ENCODE data around the gene ATP6V0E2. TPM values are rescaled to one million over a fixed set of nuclear protein-coding genes. Genes with fewer than 3 reads are reported as not detected.

Gene ATP6V0E2
- total RNA-seq, 1 donor = 30.0 TPM

- no peaks in the 10 kb centered on the region for H3K9me3 ChIP-seq (ENCODE audit: low read depth, low read length)
- no peaks in the 10 kb centered on the region for H3K27me3 ChIP-seq (ENCODE audit: insufficient read depth, low read length)
- no peak overlapping the region for H3K4me3 ChIP-seq (ENCODE audit: low read length)
- peaks cover 81% of the 10 kb centered on the region for H3K4me1 ChIP-seq (ENCODE audit: insufficient read depth, low read length)
Measured at GRCh38 chr7:149866139-149866778, 7.5 kb upstream of the ATP6V0E2 start.

- Histone ChIP-seq H3K27me3 (ENCODE audit: insufficient read depth, low read length) (no peaks in the 10 kb centered on the region), H3K9me3 (ENCODE audit: low read depth, low read length) (no peaks in the 10 kb centered on the region), H3K4me3 (ENCODE audit: low read length) (no peak overlapping the region), H3K4me1 (ENCODE audit: insufficient read depth, low read length) (peaks cover 86% of the 10 kb centered on the region)
Measured at GRCh38 chr7:149866779-149867447, 6.9 kb upstream of the ATP6V0E2 start.

GRCh38 chr7:149867762-149868622, 5.8 kb upstream of the ATP6V0E2 start:
- Histone ChIP-seq H3K4me3 (ENCODE audit: low read length) (no peak overlapping the region), H3K9me3 (ENCODE audit: low read depth, low read length) (no peaks in the 10 kb centered on the region), H3K4me1 (ENCODE audit: insufficient read depth, low read length) (peaks cover 97% of the 10 kb centered on the region), H3K27me3 (ENCODE audit: insufficient read depth, low read length) (no peaks in the 10 kb centered on the region)

- H3K9me3 ChIP-seq (ENCODE audit: low read depth, low read length) = no peaks in the 10 kb centered on the region
- no peak overlapping the region for H3K4me3 ChIP-seq (ENCODE audit: low read length)
- no peaks in the 10 kb centered on the region for H3K27me3 ChIP-seq (ENCODE audit: insufficient read depth, low read length)
- peaks cover 96% of the 10 kb centered on the region for H3K4me1 ChIP-seq (ENCODE audit: insufficient read depth, low read length)
Measured at GRCh38 chr7:149868623-149869290, 5.0 kb upstream of the ATP6V0E2 start.

GRCh38 chr7:149869291-149869650, 4.5 kb upstream of the ATP6V0E2 start:
- no peaks in the 10 kb centered on the region for H3K27me3 ChIP-seq (ENCODE audit: insufficient read depth, low read length)
- peaks cover 96% of the 10 kb centered on the region for H3K4me1 ChIP-seq (ENCODE audit: insufficient read depth, low read length)
- no peaks in the 10 kb centered on the region for H3K9me3 ChIP-seq (ENCODE audit: low read depth, low read length)
- no peak overlapping the region for H3K4me3 ChIP-seq (ENCODE audit: low read length)

GRCh38 chr7:149869867-149870266, 3.9 kb upstream of the ATP6V0E2 start:
- Histone ChIP-seq H3K4me1 (ENCODE audit: insufficient read depth, low read length) (peaks cover 96% of the 10 kb centered on the region), H3K27me3 (ENCODE audit: insufficient read depth, low read length) (no peaks in the 10 kb centered on the region), H3K9me3 (ENCODE audit: low read depth, low read length) (no peaks in the 10 kb centered on the region), H3K4me3 (ENCODE audit: low read length) (no peak overlapping the region)

GRCh38 chr7:149870274-149870673, 3.5 kb upstream of the ATP6V0E2 start:
- Histone ChIP-seq H3K4me3 (ENCODE audit: low read length) (no peak overlapping the region), H3K4me1 (ENCODE audit: insufficient read depth, low read length) (peaks cover 96% of the 10 kb centered on the region), H3K9me3 (ENCODE audit: low read depth, low read length) (no peaks in the 10 kb centered on the region), H3K27me3 (ENCODE audit: insufficient read depth, low read length) (no peaks in the 10 kb centered on the region)

GRCh38 chr7:149870701-149871483, 2.9 kb upstream of the ATP6V0E2 start:
- Histone ChIP-seq H3K4me1 (ENCODE audit: insufficient read depth, low read length) (peaks cover 96% of the 10 kb centered on the region), H3K9me3 (ENCODE audit: low read depth, low read length) (no peaks in the 10 kb centered on the region), H3K4me3 (ENCODE audit: low read length) (no peak overlapping the region), H3K27me3 (ENCODE audit: insufficient read depth, low read length) (no peaks in the 10 kb centered on the region)

GRCh38 chr7:149871576-149871975, 2.2 kb upstream of the ATP6V0E2 start:
- Histone ChIP-seq H3K9me3 (ENCODE audit: low read depth, low read length) (no peaks in the 10 kb centered on the region), H3K27me3 (ENCODE audit: insufficient read depth, low read length) (no peaks in the 10 kb centered on the region), H3K4me1 (ENCODE audit: insufficient read depth, low read length) (peaks cover 89% of the 10 kb centered on the region), H3K4me3 (ENCODE audit: low read length) (no peak overlapping the region)

- Histone ChIP-seq H3K27me3 (ENCODE audit: insufficient read depth, low read length) (no peaks in the 10 kb centered on the region), H3K4me1 (ENCODE audit: insufficient read depth, low read length) (peaks cover 80% of the 10 kb centered on the region), H3K9me3 (ENCODE audit: low read depth, low read length) (no peaks in the 10 kb centered on the region), H3K4me3 (ENCODE audit: low read length) (peak overlapping the region; percentile 75)
Measured at GRCh38 chr7:149872419-149873073, 1.2 kb upstream of the ATP6V0E2 start.

- H3K27me3 ChIP-seq (ENCODE audit: insufficient read depth, low read length) = no peaks in the 10 kb centered on the region
- peak overlapping the region; percentile 75 for H3K4me3 ChIP-seq (ENCODE audit: low read length)
- no peaks in the 10 kb centered on the region for H3K9me3 ChIP-seq (ENCODE audit: low read depth, low read length)
- peaks cover 64% of the 10 kb centered on the region for H3K4me1 ChIP-seq (ENCODE audit: insufficient read depth, low read length)
Measured at GRCh38 chr7:149873970-149874643, 338 bp downstream of the ATP6V0E2 start.

- Histone ChIP-seq H3K27me3 (ENCODE audit: insufficient read depth, low read length) (no peaks in the 10 kb centered on the region), H3K4me3 (ENCODE audit: low read length) (peak overlapping the region; percentile 75), H3K4me1 (ENCODE audit: insufficient read depth, low read length) (peaks cover 59% of the 10 kb centered on the region), H3K9me3 (ENCODE audit: low read depth, low read length) (no peaks in the 10 kb centered on the region)
Measured at GRCh38 chr7:149874644-149875028, 867 bp downstream of the ATP6V0E2 start.

- Histone ChIP-seq H3K9me3 (ENCODE audit: low read depth, low read length) (no peaks in the 10 kb centered on the region), H3K4me1 (ENCODE audit: insufficient read depth, low read length) (peaks cover 51% of the 10 kb centered on the region), H3K27me3 (ENCODE audit: insufficient read depth, low read length) (no peaks in the 10 kb centered on the region), H3K4me3 (ENCODE audit: low read length) (no peak overlapping the region)
Measured at GRCh38 chr7:149875396-149875795, 1.6 kb downstream of the ATP6V0E2 start.

Measured in mononuclear cell (primary cell).